H1 (cell line): ENCODE results near the gene LAIR2. TPM values are rescaled to one million over a fixed set of nuclear protein-coding genes. Genes with fewer than 3 reads are reported as not detected.

Source experiments
- BACH1 ChIP-seq: IDR thresholded peaks from 2 replicates; pipeline ENCODE4 v1.6.1; 2012; ENCODE audit warnings: low read length, improper control_type of control experiment
- CTBP2 ChIP-seq: IDR thresholded peaks from 2 replicates; pipeline ENCODE4 v1.7.0; 2011; ENCODE audit warnings: borderline replicate concordance, mild to moderate bottlenecking, moderate library complexity, mixed read lengths, low read length; ENCODE audit not compliant: insufficient read depth, insufficient read length
- KDM4A ChIP-seq: IDR thresholded peaks from one replicate; pipeline ENCODE4 v1.7.1; 2012; ENCODE audit warnings: low read depth, mild to moderate bottlenecking, moderate library complexity, low read length, inconsistent platforms; ENCODE audit not compliant: severe bottlenecking
- TAF7 ChIP-seq: optimal IDR thresholded peaks from 2 replicates; pipeline ENCODE3; 2011; ENCODE audit warnings: low read depth, mild to moderate bottlenecking, inconsistent platforms, low read length, moderate library complexity, borderline replicate concordance
- TEAD4 ChIP-seq: IDR thresholded peaks from 2 replicates; pipeline ENCODE4 v1.6.1; 2012; ENCODE audit warnings: low read depth, low read length, inconsistent platforms, mixed read lengths
- polyA plus RNA-seq, 7 experiments: library from polyadenylated mRNA; depleted of rRNA in 3 of 7; stranded (reverse) in 5 of 7; unstranded in 2 of 7; fragments of >200 nt in 5 of 7; fragments of 200-250 nt in 2 of 7; gene quantifications; 1 replicate in 5 of 7; 2 replicates in 1 of 7; 4 replicates in 1 of 7; pipeline versions ENCODE4 v1.2.1 to v1.2.3, GENCODE V29; 2011 to 2013; ENCODE audit warnings: missing spikeins in 2 of 7, mixed read lengths in 2 of 7
- total RNA-seq: library from RNA; stranded (reverse); fragmentation: NEBNext Ultra II Directional; extraction: Animal tissue kit (Norgen Biotek cat#: 25700); gene quantifications from 2 replicates; pipeline ENCODE4 v1.2.1, GENCODE V29; 2021
- TF ChIP-seq, protein P1 (sequence below), 3 experiments: IDR thresholded peaks; 1 replicate in 2 of 3; 2 replicates in 1 of 3; pipeline versions ENCODE4 v1.5.1 to v1.6.1; 2011; ENCODE audit warnings: low read length in 3 of 3, mild to moderate bottlenecking in 3 of 3, inconsistent platforms in 2 of 3, low read depth in 1 of 3, moderate library complexity in 1 of 3; ENCODE audit not compliant: insufficient read depth in 1 of 3; ENCODE audit errors: control extremely low read depth in 1 of 3

LAIR2 gene
- total and polyA plus RNA-seq, 2 of the 8 experiments (the other 6 are each of a cell fraction or from before 2014, with no cell fraction given) = not detected

DNA sequence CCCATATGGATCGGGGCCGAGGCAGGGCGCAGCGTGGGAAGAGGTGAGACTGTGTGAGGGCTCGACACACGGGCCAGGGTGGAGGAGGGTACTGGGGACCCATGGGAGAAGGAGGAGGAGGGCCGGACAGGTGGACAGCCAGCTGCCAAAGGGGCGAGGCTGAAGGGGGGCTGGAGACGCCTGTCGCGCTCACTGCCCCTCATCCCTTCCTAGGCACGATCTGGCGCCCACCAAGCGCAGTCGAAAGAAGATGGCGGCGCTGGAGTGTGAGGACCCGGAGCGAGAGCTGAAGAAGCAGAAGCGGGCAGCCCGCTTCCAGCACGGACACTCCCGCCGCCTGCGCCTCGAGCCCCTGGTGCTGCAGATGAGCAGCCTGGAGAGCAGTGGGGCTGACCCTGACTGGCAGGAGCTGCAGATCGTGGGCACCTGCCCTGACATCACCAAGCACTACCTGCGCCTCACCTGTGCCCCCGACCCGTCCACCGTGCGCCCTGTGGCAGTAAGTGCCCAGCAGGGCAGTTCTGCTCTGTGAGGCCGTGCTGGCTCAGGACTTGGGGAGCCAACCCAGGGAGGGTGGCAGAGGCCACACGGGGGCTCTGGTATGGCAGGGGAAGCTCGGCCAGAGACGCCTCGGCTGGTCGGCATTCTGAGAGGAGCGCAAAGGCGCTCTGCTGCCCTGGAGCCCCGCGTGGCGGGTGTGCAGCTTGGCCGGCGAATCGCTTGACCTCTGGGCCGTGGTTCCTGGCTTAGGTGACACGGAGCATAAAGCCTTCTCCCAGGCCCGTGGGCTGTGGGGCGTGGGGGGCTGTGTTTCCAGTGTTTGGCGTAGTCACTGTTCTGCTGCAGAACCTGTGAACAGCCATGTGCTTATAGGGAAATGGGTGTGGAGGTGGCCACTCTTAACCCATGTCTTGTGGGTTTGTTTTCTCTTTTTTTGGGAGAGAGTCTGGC is 45.9 kb upstream of the LAIR2 start (continued):
- TF ChIP-seq TAF7 (no peak), CTBP2 (no peak), KDM4A (no peak), TEAD4 (no peak), BACH1 (no peak)
- TF ChIP-seq, protein P1, sequence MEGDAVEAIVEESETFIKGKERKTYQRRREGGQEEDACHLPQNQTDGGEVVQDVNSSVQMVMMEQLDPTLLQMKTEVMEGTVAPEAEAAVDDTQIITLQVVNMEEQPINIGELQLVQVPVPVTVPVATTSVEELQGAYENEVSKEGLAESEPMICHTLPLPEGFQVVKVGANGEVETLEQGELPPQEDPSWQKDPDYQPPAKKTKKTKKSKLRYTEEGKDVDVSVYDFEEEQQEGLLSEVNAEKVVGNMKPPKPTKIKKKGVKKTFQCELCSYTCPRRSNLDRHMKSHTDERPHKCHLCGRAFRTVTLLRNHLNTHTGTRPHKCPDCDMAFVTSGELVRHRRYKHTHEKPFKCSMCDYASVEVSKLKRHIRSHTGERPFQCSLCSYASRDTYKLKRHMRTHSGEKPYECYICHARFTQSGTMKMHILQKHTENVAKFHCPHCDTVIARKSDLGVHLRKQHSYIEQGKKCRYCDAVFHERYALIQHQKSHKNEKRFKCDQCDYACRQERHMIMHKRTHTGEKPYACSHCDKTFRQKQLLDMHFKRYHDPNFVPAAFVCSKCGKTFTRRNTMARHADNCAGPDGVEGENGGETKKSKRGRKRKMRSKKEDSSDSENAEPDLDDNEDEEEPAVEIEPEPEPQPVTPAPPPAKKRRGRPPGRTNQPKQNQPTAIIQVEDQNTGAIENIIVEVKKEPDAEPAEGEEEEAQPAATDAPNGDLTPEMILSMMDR (IDR thresholded peaks at IDR 0.05; ENCODE audit: control extremely low read depth in 1 of 3, insufficient read depth in 1 of 3, low read depth in 1 of 3, low read length in 3 of 3) = no peak
- TF ChIP-seq, all 59 proteins: peak for 0
